AG10803 (cell line): ENCODE measurements around the gene TMEM121.
"Not testable (repeated sequence)": the region's sequence is repeated elsewhere in the genome, so short reads cannot be mapped to it uniquely, and the experiment has no call there.

Experiments
- DNase-seq: peaks from one replicate; pipeline ENCODE4 v3.0.0; 2010; ENCODE audit warnings: low read depth
- H3K4me3 ChIP-seq: 2 replicates; pipeline ENCODE4 v1.5.1; 2011; ENCODE audit warnings: mild to moderate bottlenecking, low read length, control low read depth
- CTCF ChIP-seq: conservative IDR thresholded peaks from 2 replicates; pipeline ENCODE4 v1.5.1; 2011; ENCODE audit warnings: mild to moderate bottlenecking, low read length, control low read depth, inconsistent platforms

Gene TMEM121

GRCh38 chr14:105570482-105570881 lies 44.1 kb downstream of the TMEM121 start:
- TF ChIP-seq CTCF = no peak
- no peak for DNase-seq
- no peak overlapping the region for H3K4me3 ChIP-seq

GRCh38 chr14:105571181-105571951 lies 45.0 kb downstream of the TMEM121 start:
- not testable (repeated sequence) for H3K4me3 ChIP-seq, DNase-seq

GRCh38 chr14:105572063-105572462 lies 45.7 kb downstream of the TMEM121 start:
- not testable (repeated sequence) for DNase-seq, H3K4me3 ChIP-seq

- not testable (repeated sequence) for H3K4me3 ChIP-seq, DNase-seq
Observed at GRCh38 chr14:105573841-105574240, 47.5 kb downstream of the TMEM121 start.

GRCh38 chr14:105574411-105574810 lies 48.0 kb downstream of the TMEM121 start:
- DNase-seq, H3K4me3 ChIP-seq: not testable (repeated sequence)

- DNase-seq = not testable (repeated sequence)
Observed at GRCh38 chr14:105575016-105575700, 48.8 kb downstream of the TMEM121 start.

GRCh38 chr14:105576525-105577088 lies 50.2 kb downstream of the TMEM121 start:
- no peak overlapping the region for H3K4me3 ChIP-seq
- TF ChIP-seq CTCF = no peak
- DNase-seq = no peak

More at GRCh38 chr14:105575016-105575700, 48.8 kb downstream of the TMEM121 start:
- H3K4me3 ChIP-seq = not testable (repeated sequence)

GRCh38 chr14:105577314-105577861 lies 51.0 kb downstream of the TMEM121 start:
- no peak overlapping the region for H3K4me3 ChIP-seq
- DNase-seq = no peak

GRCh38 chr14:105578070-105578469 lies 51.7 kb downstream of the TMEM121 start:
- no peak for DNase-seq
- TF ChIP-seq CTCF = no peak
- no peak overlapping the region for H3K4me3 ChIP-seq

More at GRCh38 chr14:105577314-105577861, 51.0 kb downstream of the TMEM121 start:
- TF ChIP-seq CTCF = no peak

- not testable (repeated sequence) for H3K4me3 ChIP-seq, DNase-seq
Observed at GRCh38 chr14:105579221-105579620, 52.8 kb downstream of the TMEM121 start.
